ENCODE data around the gene NPHP4. TPM values are rescaled to one million over a fixed set of nuclear protein-coding genes. Genes with fewer than 3 reads are reported as not detected.

Gene NPHP4
- total RNA-seq, 2 experiments from 2014 or later, result 15.6 to 17.2 TPM

GRCh38 chr1:5959667-5960230, 32.5 kb downstream of the NPHP4 start:
- H3K27ac Mint-ChIP-seq, result no peak overlapping the region
- no peak for ATAC-seq

DNA sequence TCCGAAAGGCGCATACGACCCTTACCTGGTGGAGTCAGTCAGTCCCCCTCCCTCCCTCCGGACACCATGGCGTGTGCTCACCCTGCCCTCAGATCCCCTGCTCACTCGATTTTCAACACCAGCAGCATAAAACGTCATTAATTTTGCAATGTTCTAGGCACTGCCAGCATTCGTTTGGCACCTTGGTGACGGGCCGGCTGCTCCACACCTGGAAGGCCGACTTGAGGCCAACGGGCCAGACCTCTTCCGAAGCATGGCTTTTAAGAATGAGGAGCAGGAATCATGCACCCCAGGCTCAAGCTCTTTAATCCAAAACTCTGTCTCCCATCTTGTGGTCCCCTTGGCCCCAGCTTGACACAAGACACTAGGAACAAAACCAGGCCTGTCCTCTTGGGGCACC, 33.1 kb downstream of the NPHP4 start:
- no peak for ATAC-seq
- no peak overlapping the region for H3K27ac Mint-ChIP-seq
- POLR2A ChIA-PET, result no interaction called here

More at GRCh38 chr1:5959667-5960230, 32.5 kb downstream of the NPHP4 start:
- Mint-ChIP-seq H3K9me3 (ENCODE audit: insufficient read depth) (no peaks in the 10 kb centered on the region), H3K4me3 (no peak overlapping the region), H3K4me1 (ENCODE audit: low read depth) (peaks cover 21% of the 10 kb centered on the region), H3K36me3 (ENCODE audit: low read depth) (peaks cover 15% of the 10 kb centered on the region), H3K27me3 (ENCODE audit: low read depth) (no peaks in the 10 kb centered on the region)
- CTCF ChIA-PET, result interaction anchor here (0.9 kb wide), 1 partner anchor 15 kb away, joined by 3 read pairs; no protein-coding TSS in a partner anchor
- POLR2A ChIA-PET, result no interaction called here
- DNase-seq, result no peak

GRCh38 chr1:5956022-5956830, 36.0 kb downstream of the NPHP4 start:
- CTCF ChIA-PET, result no interaction called here
- DNase-seq (no peak), ATAC-seq (no peak)
- Mint-ChIP-seq H3K4me3 (no peak overlapping the region), H3K4me1 (ENCODE audit: low read depth) (peaks cover 27% of the 10 kb centered on the region), H3K36me3 (ENCODE audit: low read depth) (peaks cover 17% of the 10 kb centered on the region), H3K27me3 (ENCODE audit: low read depth) (no peaks in the 10 kb centered on the region), H3K27ac (no peak overlapping the region), H3K9me3 (ENCODE audit: insufficient read depth) (no peaks in the 10 kb centered on the region)
- POLR2A ChIA-PET, result interaction anchor here (0.7 kb wide), 1 partner anchor 36 kb away, joined by 3 read pairs; no protein-coding TSS in a partner anchor

More for the DNA sequence above, 33.1 kb downstream of the NPHP4 start:
- DNase-seq, result no peak
- H3K9me3 Mint-ChIP-seq (ENCODE audit: insufficient read depth), result no peaks in the 10 kb centered on the region
- no peaks in the 10 kb centered on the region for H3K27me3 Mint-ChIP-seq (ENCODE audit: low read depth)
- peaks cover 27% of the 10 kb centered on the region for H3K4me1 Mint-ChIP-seq (ENCODE audit: low read depth)
- peaks cover 20% of the 10 kb centered on the region for H3K36me3 Mint-ChIP-seq (ENCODE audit: low read depth)
- CTCF ChIA-PET, result interaction anchor here (0.9 kb wide), 1 partner anchor 16 kb away, joined by 3 read pairs; no protein-coding TSS in a partner anchor
- no peak overlapping the region for H3K4me3 Mint-ChIP-seq

- ChIA-PET POLR2A (interaction anchor here (0.6 to 0.7 kb wide), 2 partner anchors 37 to 39 kb away, joined by 3 read pairs; no protein-coding TSS in a partner anchor), CTCF (no interaction called here)
- ATAC-seq (no peak), DNase-seq (no peak)
- H3K36me3 Mint-ChIP-seq (ENCODE audit: low read depth), result peaks cover 14% of the 10 kb centered on the region
- H3K27ac Mint-ChIP-seq, result no peak overlapping the region
- H3K9me3 Mint-ChIP-seq (ENCODE audit: insufficient read depth), result no peaks in the 10 kb centered on the region
- no peaks in the 10 kb centered on the region for H3K27me3 Mint-ChIP-seq (ENCODE audit: low read depth)
- H3K4me1 Mint-ChIP-seq (ENCODE audit: low read depth), result peaks cover 27% of the 10 kb centered on the region
- H3K4me3 Mint-ChIP-seq, result no peak overlapping the region
Observed at GRCh38 chr1:5955479-5955977, 36.7 kb downstream of the NPHP4 start.

DNA sequence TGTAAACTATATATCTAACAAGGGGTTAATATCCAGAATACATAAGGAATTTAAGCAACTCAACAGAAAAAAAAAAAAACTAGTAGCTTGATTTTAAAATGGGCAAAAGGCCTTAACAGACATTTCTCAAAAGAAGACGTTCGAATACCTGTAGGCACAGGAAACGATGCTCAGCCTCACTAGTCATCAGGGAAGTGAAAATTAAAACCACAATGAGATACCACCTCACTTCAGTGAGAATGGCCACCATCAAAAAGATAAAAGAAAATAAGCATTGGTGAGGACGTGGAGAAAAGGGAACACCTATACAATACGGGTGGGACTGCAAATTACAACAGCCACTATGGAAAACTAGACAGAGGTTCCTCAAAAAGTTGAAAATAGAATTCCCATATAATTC, 37.3 kb downstream of the NPHP4 start:
- DNase-seq (peak; percentile 34), ATAC-seq (peak; percentile 72)
- H3K36me3 Mint-ChIP-seq (ENCODE audit: low read depth), result peaks cover 14% of the 10 kb centered on the region
- no peak overlapping the region for H3K4me3 Mint-ChIP-seq
- H3K27ac Mint-ChIP-seq, result peak overlapping the region; percentile 44
- ChIA-PET POLR2A (interaction anchor here (0.6 kb wide), 1 partner anchor 39 kb away, joined by 3 read pairs; no protein-coding TSS in a partner anchor), CTCF (interaction anchor here (0.7 kb wide), 1 partner anchor 17 kb away, joined by 3 read pairs; no protein-coding TSS in a partner anchor)
- no peaks in the 10 kb centered on the region for H3K9me3 Mint-ChIP-seq (ENCODE audit: insufficient read depth)
- no peaks in the 10 kb centered on the region for H3K27me3 Mint-ChIP-seq (ENCODE audit: low read depth)
- peaks cover 27% of the 10 kb centered on the region for H3K4me1 Mint-ChIP-seq (ENCODE audit: low read depth)

GRCh38 chr1:5953386-5953785, 38.8 kb downstream of the NPHP4 start:
- no peaks in the 10 kb centered on the region for H3K9me3 Mint-ChIP-seq (ENCODE audit: insufficient read depth)
- H3K27me3 Mint-ChIP-seq (ENCODE audit: low read depth), result no peaks in the 10 kb centered on the region
- H3K4me1 Mint-ChIP-seq (ENCODE audit: low read depth), result peaks cover 27% of the 10 kb centered on the region
- CTCF ChIA-PET, result no interaction called here
- no peak overlapping the region for H3K27ac Mint-ChIP-seq
- DNase-seq (no peak), ATAC-seq (no peak)
- no peak overlapping the region for H3K4me3 Mint-ChIP-seq
- H3K36me3 Mint-ChIP-seq (ENCODE audit: low read depth), result peaks cover 14% of the 10 kb centered on the region
- POLR2A ChIA-PET, result no interaction called here

GRCh38 chr1:5951846-5952410, 40.3 kb downstream of the NPHP4 start:
- ChIA-PET CTCF (no interaction called here), POLR2A (no interaction called here)
- H3K4me3 Mint-ChIP-seq, result no peak overlapping the region
- H3K4me1 Mint-ChIP-seq (ENCODE audit: low read depth), result peaks cover 19% of the 10 kb centered on the region
- ATAC-seq, result no peak
- DNase-seq, result no peak
- H3K36me3 Mint-ChIP-seq (ENCODE audit: low read depth), result peaks cover 14% of the 10 kb centered on the region
- H3K27ac Mint-ChIP-seq, result no peak overlapping the region
- H3K27me3 Mint-ChIP-seq (ENCODE audit: low read depth), result no peaks in the 10 kb centered on the region
- H3K9me3 Mint-ChIP-seq (ENCODE audit: insufficient read depth), result no peaks in the 10 kb centered on the region

- Mint-ChIP-seq H3K27ac (no peak overlapping the region), H3K27me3 (ENCODE audit: low read depth) (no peaks in the 10 kb centered on the region), H3K9me3 (ENCODE audit: insufficient read depth) (no peaks in the 10 kb centered on the region), H3K36me3 (ENCODE audit: low read depth) (peaks cover 13% of the 10 kb centered on the region), H3K4me3 (no peak overlapping the region), H3K4me1 (ENCODE audit: low read depth) (peaks cover 15% of the 10 kb centered on the region)
- ATAC-seq, result no peak
- CTCF ChIA-PET, result no interaction called here
- POLR2A ChIA-PET, result no interaction called here
- DNase-seq, result no peak
Observed at GRCh38 chr1:5950994-5951785, 41.0 kb downstream of the NPHP4 start.

GRCh38 chr1:5950201-5950895, 41.9 kb downstream of the NPHP4 start:
- H3K9me3 Mint-ChIP-seq (ENCODE audit: insufficient read depth), result no peaks in the 10 kb centered on the region
- H3K27me3 Mint-ChIP-seq (ENCODE audit: low read depth), result no peaks in the 10 kb centered on the region
- no peak overlapping the region for H3K4me3 Mint-ChIP-seq
- ATAC-seq (no peak), DNase-seq (no peak)
- H3K4me1 Mint-ChIP-seq (ENCODE audit: low read depth), result peaks cover 12% of the 10 kb centered on the region
- CTCF ChIA-PET, result no interaction called here
- H3K27ac Mint-ChIP-seq, result no peak overlapping the region
- peaks cover 11% of the 10 kb centered on the region for H3K36me3 Mint-ChIP-seq (ENCODE audit: low read depth)
- POLR2A ChIA-PET, result no interaction called here

DNA sequence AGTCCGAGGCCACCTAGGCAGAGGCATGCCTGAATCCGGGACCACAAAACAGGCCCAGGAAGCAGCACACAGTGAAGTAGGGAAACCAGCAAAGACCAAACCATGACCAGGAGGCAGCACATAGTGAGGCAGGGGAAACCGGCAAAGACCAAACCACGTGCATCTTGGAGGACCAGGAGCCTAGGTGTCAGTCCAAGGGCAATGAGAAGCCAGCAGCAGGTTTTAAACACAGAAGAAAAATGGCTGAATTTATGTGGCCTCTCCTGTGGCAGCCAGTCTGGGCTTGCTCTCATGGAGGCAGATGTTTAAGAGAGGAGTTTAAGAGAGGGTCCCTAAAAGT, 42.5 kb downstream of the NPHP4 start:
- ChIA-PET POLR2A (no interaction called here), CTCF (no interaction called here)
- Mint-ChIP-seq H3K9me3 (ENCODE audit: insufficient read depth) (no peaks in the 10 kb centered on the region), H3K4me3 (no peak overlapping the region), H3K4me1 (ENCODE audit: low read depth) (peaks cover 5% of the 10 kb centered on the region), H3K27me3 (ENCODE audit: low read depth) (no peaks in the 10 kb centered on the region), H3K27ac (no peak overlapping the region), H3K36me3 (ENCODE audit: low read depth) (peaks cover 6% of the 10 kb centered on the region)
- ATAC-seq, result no peak
- DNase-seq, result no peak

DNA sequence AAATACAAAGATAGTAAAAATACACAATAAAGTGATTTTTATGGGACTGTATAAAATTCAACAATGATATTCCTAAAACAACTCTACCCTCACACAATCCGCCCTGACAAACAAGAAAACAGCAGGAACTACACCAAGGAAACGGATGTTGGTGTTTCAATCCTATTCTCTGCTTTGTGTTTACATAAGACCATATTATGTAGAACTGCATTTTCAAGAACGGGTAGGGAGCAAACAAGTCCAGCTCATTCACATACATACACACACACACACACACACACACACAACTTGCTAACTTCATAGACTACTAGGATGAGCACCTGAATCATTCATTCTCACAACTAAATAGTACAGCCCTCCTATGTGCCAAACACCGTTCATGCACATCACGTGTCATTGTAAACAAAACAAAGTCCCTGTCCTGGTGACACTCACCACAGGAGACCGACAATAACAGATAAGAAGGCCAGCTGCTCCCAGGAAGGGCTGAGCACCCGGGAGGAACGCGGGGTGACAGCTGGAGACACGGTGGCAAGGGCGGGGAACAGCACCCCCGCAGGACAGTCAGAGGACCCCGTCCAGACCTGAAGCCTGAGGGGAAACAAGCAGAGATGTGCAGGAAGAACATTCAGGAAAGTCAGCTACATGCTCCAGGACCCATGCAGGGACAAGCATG, 43.0 kb downstream of the NPHP4 start:
- ChIA-PET CTCF (no interaction called here), POLR2A (no interaction called here)
- DNase-seq, result no peak
- H3K4me3 Mint-ChIP-seq, result no peak overlapping the region
- H3K27ac Mint-ChIP-seq, result no peak overlapping the region
- no peaks in the 10 kb centered on the region for H3K27me3 Mint-ChIP-seq (ENCODE audit: low read depth)
- peaks cover 2% of the 10 kb centered on the region for H3K36me3 Mint-ChIP-seq (ENCODE audit: low read depth)
- peaks cover under 1% of the 10 kb centered on the region for H3K4me1 Mint-ChIP-seq (ENCODE audit: low read depth)
- no peak for ATAC-seq
- H3K9me3 Mint-ChIP-seq (ENCODE audit: insufficient read depth), result no peaks in the 10 kb centered on the region

All from activated CD8-positive, alpha-beta T cell treated with anti-CD3 and anti-CD28 coated beads, Interleukin-2, amount 10 ng/mL, durations not matched to agents 7 days and 5 days (primary cell).